HG02840 (cell line): ENCODE measurements around the gene TPM1.

Source experiments
- ATAC-seq: cut with Tn5 transposase; IDR thresholded peaks from one replicate; pipeline ENCODE4 v1.9.1; 2021; ENCODE audit warnings: mild to moderate bottlenecking, moderate library complexity, moderate number of reproducible peaks; ENCODE audit not compliant: unreplicated experiment, low FRiP score

Gene TPM1

DNA sequence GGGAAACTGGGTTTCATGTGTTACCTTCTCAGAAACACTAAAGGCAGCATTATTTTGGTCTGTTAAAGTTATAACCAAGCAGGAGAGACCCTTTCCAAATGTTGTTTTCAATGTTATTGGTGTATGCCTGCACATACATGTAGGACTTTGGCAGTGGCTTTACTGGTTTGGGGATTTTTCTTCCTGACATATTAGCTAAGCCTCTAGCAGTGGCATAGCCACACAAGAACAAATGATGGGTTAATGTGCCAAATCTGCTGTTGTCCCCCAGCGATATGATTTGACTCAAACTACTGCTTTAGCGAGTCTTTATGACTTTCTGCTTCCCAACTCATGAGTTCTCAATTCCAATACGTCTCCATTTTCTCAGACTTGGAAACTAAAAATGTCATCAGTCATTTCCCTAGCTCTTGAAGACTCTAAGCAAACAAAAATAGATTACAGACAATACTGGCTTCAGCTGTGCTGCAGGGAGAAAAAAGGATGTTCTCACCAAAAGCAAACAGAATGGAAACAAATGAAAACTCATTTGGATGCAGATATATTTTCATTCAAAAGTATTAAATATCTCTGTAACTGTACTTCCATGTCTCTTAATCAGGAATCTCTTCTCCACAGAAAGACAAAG, 29.6 kb downstream of the TPM1 start:
- ATAC-seq: no peak

DNA sequence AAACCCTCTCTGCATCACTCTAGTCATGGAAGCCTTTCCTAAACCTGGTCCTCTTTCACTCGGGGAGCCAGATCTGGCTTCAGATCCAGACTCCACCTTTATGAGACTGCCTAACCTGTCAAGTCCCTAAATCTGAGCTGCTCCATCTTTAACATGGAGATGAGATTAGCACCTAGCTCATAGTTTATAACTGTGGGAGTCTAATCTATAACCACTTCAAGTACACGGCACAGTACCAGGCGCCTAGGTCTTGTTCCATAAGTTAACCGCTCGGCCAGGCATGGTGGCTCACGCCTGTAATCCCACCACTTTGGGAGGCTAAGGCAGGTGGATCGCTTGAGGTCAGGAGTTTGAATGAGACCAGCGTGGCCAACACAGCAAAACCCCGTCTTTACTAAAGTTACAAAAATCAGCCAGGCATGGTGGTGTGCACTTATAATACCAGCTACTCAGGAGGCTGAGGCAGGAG, 30.3 kb downstream of the TPM1 start:
- no peak for ATAC-seq

GRCh38 chr15:63073497-63074172, 31.1 kb downstream of the TPM1 start:
- no peak for ATAC-seq

DNA sequence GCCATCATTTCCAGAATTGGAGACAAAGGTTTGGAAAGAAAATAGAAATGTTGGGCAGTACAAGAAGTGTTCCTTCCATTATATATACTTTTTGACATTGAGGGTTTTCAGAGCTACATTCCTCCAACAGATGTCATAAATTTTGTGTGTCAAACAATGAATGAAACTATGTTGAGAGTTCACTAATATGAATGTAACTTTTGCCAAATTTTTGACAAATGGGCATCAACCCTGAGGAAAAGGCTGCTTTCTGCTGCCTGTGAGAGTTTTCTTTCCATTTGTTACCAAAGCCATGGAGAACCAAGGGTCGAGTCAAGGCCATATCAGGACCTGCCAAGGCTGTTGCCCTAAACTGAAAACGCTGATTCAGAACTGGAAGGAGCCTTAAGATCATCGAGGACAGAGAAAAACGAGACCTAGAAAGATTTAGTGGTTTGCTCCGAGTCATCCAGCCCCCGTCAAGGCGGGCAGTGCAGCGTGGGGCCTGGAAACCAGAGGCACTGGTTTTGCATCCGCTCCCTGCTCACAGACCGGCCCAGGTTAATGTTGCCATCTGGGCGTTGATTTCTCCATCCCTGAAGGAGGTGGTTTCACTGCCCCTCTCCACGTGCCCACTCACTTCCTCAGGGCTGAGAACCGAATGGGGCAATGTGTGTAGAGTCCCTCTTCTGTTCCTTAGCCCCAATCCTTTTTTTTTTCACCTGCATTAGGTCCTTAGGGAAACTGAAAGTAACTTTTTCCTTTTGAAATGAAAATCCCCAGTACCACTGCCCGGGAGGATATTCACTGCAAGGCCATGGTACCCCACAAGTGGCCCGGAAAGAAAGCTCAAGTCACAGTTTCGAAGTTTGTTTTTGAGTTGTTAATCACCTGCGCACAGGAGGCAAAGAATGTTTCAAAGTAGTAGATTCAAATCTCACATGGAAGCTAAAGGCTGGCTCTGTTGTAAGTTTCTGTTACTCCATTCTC, 32.8 kb downstream of the TPM1 start:
- ATAC-seq: no peak

GRCh38 chr15:63075984-63076713, 33.6 kb downstream of the TPM1 start:
- ATAC-seq: no peak

DNA sequence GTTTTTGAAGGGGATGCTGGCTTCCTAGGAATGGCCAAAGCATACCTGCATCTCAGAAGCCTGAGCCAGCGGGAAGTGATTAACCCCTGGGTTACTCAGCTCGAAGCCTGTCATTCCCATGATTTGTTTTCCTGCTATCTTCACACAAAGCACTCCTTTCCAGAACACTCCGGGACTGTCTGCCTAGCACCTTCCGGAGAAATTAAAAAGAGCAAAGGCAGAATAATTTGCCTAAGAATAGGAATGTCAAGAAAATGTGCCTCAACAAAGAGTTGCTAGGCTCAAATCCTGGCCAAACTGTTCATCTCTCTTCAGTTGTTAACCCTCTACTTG, 34.1 kb downstream of the TPM1 start:
- no peak for ATAC-seq

DNA sequence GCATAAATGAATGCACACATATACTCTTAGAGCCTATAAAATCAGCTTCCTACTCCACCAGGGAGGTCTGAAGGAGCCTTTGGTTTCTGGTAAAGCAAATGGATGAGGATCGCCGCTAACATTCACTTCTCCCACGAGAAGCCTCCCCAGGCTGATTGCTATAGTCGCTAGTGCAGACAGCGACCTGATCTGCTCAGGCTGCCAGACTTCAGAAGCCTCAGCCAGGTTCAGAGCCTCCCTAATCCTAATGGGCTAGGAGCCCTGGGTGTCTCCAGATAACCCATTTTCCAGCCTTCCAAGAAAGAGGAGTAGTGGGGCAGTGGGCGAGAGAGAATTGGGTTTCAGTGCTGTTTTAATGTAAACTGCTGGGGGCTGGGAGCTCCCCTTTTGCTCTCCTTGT, 35.4 kb downstream of the TPM1 start:
- ATAC-seq: no peak

DNA sequence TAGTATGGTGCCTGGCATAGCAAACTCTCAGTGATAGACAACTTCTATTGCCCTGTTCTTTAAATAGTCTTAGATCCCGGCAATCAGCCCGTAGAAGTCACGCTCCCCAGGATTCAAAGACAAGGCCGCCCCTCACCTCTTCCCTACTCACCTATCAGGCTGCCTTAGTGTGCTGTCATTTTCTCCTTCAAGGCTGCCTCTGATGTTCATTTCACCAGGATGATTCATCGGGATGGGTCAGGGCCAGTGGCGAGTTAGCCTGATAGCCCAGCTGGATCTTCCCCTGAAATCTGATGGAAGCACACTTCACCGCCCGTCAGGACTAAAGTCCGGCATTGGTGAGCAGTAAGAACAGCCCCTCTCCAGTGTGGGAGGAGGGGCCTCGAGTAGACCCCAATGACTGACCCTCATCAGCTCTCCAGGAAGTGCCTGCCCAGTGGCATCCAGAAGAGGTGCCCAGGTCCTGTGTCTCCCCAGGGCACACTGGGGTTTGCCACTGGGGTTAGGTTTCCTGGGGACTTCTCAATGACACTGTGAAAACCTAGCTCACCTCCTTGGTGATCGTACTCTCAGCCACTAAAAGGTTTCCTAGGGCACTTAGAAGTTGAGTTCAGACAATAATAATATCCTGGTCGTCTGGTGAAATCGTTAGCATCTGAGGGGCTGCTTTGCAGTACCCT, 37.5 kb downstream of the TPM1 start:
- no peak for ATAC-seq

DNA sequence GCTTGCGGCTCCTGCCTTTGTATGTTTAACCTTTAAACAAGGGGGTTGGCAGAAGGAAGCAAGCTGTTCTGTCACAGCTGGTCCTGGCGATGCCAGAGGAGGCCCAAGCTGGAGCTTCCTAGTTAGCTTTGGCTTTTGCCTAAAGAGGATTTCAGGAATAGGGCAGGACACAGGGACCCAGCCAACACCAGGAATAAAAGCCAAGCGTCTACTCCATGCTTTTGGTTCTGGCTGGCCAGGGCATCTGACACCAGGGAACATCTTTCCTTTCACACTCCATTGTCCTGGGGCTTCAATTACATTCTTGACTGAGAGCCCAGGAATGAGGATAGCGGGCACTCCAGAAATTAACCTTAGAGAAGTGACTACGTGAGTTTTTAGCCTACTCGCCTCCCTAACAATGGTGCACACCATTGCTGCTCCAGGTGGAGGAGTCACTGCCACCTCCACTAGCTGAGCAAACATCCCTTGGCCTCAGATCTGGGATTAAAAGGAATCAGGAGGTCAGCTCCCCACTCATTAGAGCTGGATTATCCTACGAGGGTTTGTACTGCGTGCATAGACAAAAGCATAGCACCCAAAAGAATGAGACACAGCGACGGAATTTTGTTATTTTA, 38.2 kb downstream of the TPM1 start:
- no peak for ATAC-seq

GRCh38 chr15:63082366-63082765, 39.8 kb downstream of the TPM1 start:
- ATAC-seq: no peak

- ATAC-seq: no peak
Measured at GRCh38 chr15:63083044-63083443, 40.5 kb downstream of the TPM1 start.

DNA sequence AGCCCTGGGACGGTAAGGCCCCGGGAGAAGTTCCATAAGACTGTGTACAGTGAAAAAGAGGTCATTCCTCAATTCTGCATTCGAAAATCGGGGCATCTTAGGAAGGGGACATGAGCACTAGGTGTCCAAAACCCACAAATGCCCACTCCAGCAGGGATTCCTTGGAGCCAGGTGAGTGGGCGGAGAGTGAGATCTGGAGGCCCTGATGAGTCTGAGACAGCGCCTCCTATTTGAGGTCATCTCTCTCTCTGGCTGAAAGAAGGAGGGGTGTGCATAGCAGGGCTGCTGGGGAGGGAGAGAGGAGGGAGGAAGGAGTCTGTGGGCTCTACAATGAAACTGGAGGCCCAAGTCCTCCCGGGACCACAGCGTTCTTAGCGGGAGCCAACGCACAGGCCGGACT, 41.0 kb downstream of the TPM1 start:
- no peak for ATAC-seq

GRCh38 chr15:63084806-63085205, 42.3 kb downstream of the TPM1 start:
- no peak for ATAC-seq

GRCh38 chr15:63085289-63085688, 42.7 kb downstream of the TPM1 start:
- no peak for ATAC-seq

DNA sequence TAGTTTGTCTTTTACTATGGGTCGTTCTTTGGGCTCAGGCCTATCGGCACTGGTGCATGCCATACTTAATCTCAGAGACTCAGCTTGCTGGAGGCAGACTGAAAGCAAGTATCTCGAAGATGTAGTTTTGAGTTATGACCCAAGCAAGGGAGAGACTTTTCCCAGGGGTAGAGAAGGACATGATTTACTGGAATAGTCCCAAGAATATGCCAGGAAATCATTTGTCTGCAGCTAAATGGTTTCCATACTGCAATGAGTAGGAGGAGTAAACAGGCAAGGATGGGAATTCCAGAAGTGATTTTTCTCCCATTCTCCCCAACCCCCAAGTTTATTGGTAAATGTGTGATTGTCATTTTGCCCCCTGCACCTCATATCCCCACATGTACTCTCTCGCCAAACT, 43.7 kb downstream of the TPM1 start:
- ATAC-seq: no peak

GRCh38 chr15:63086947-63087346, 44.4 kb downstream of the TPM1 start:
- ATAC-seq: no peak

DNA sequence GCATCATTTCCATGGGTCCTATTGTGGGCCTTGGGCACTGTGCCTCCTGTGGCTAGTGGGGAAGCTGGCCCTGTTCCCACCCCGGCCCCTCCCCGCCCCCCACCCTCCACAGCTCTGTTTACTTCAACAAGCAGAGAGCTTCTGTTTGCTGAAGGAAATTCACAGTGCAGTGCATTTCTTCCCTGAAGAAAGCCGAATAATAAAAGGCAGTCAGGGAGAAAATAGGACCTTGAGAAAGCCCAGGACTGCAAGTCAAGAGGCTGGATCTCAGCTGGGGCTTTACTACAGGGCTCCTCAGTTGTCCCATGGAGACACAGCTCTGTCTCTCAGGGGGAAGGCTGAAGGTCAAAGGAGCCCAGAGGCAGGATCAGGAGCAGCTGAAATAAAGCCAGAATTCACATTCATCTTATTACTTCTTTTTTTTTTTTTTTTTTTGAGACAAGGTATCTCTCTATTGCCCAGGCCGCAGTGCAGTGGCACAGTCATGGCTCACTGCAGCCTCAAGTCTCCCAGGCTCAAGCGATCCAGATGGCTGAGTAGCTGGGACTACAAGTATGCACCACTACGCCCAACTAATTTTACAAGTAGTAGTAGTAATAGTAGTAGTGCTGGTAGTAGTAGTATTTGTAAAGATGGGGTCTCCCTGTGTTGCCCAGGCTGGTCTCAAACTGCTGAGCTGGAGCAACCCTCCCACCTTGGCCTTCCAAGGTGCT, 46.1 kb downstream of the TPM1 start:
- no peak for ATAC-seq

DNA sequence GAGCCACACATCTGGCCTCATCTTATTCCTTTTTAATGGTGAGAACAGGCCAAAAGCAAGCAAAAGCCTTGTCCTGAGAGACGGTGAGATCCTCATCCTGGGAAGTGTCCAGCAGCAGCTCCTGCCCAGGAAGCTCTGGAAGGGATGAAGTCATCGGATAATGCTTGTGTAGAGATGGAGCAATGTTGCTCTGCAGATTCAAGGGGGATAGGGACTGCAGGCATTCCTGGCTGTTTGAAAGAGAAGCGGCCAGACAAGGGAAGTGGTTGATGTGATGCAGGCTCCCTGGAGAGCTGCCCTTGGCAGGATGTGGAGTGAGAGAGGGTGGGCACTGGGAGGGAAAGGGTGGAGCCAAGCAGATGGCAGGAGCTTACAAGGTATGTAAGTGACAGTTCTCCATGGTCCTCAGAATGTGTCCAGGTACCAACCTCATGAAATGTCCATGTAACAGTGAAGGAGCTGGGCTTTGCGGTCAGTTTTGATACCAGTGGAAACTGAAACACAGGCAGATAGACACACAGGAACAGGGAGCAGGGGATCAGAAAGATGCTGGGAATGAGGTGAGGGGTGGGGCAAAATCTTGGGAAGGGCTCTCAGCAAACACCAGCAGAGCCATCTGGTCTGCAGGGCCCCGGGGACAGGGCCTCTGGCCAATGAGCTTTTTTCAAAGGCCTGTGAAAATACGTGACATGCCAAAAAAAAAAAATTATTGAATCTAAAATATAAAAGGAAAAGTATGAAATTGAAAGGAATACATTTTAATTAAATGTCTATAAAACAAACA, 46.9 kb downstream of the TPM1 start:
- no peak for ATAC-seq
